DMS53 treated with DMSO at 0.1 percent for 48 hours (cell line): ENCODE results near the gene ABCA3.
"Not testable (repeated sequence)": the region's sequence is repeated elsewhere in the genome, so short reads cannot be mapped to it uniquely, and the experiment has no call there.

ENCODE experiments used
- DNase-seq: peaks from one replicate; lab custom pipeline; 2025; ENCODE audit not compliant: unreplicated experiment; lab: John Stamatoyannopoulos, UW

Gene ABCA3

DNA sequence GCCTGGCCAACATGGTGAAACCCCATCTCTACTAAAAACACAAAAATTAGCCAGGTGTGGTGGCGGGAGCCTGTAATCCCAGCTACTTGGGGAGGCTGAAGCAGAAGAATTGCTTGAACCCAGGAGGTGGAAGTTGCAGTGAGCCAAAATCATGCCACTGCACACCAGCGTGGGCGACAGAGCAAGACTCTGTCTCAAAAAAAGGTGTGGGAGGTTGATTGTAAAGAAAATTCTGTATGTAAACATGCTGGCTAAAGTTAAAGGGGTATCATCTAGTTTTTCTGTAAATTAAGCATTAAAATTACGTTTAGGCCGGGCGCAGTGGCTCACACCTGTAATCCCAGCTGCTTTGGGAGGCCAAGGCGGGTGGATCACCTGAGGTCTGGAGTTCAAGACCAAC lies 82.0 kb downstream of the ABCA3 start:
- not testable (repeated sequence) for DNase-seq

DNA sequence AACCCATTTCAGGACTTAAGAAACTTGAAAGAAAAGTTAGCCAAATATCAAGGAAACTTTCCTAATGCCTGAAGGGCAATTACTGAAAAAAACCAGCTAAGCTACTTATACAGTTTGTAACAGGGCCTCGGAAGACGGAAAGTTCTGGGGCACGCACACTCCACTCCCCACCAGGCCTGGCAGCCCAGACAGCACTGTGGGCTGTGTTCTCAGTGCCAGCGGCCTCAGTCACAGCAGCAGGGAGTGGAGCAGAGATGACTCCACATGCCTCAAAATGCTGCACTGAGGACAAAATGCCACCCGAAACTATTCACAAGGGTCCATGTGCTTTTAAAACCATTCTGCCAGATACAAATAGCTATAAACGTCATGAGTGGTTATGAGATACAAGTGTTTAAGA lies 82.8 kb downstream of the ABCA3 start:
- DNase-seq, result no peak

DNA sequence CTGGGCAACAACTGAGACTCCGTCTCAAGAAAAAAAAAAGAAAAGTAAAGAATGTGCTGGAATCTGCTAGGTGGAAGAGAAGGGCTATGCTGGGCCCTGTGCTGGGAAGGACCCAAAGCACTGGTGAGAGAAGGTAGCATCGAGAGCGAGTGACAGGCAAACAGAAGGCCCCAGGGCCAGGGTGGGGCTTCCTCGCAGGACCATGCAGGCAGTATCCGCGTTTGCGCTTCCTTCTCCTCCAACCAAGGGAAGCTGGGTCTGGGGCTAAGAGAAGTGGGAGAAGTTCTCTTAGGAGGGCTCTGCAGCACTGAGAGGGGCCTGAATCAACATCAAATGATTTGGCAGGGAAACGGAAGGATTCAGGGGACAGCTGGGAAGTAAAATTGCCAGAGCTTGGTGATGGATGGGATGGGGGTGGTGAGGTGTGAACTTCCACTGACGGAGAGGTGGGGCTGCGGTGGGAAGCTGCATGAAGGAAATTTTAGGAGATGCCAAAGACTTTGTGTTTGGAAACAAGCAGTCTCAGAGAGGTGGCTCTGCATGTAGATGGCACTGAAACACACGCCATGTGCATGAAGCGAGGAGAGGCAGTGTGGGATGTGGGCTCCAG lies 83.9 kb downstream of the ABCA3 start:
- no peak for DNase-seq

DNA sequence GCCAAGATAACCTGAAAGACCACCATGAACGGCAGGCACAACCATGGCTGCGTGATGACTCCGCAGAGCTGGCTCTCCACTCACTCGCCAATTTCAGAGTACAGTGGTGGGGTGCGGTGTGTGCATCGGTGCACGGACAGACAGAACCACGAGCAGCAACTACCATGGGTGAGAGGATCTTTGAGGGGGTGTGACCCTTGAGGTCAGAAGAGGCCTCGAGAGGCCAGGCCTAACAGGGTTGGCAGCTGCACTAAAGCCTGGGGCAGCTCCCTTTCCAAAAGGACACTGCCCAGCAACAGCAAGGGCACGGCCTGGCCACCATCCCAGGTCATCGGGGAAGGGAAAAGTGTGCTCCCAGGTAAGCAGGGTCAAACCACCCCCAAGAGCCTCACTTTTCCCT lies 87.2 kb downstream of the ABCA3 start:
- no peak for DNase-seq

DNA sequence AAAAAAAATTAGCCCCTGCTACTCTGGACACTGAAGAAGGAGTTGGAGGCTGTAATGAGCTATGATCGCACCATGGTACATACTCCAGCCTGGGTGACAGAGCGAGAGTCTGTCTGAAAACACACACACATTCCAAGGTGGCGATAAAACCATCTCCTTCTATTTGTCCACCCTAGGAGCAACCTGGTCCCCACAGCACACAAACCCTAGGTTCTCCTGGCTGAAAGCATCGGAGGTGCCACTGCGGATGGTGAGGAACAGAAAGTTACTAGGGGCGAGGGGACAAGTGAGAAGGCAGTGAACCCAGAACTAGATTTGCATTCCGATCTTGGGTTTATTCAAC lies 87.8 kb downstream of the ABCA3 start:
- DNase-seq, result no peak

DNA sequence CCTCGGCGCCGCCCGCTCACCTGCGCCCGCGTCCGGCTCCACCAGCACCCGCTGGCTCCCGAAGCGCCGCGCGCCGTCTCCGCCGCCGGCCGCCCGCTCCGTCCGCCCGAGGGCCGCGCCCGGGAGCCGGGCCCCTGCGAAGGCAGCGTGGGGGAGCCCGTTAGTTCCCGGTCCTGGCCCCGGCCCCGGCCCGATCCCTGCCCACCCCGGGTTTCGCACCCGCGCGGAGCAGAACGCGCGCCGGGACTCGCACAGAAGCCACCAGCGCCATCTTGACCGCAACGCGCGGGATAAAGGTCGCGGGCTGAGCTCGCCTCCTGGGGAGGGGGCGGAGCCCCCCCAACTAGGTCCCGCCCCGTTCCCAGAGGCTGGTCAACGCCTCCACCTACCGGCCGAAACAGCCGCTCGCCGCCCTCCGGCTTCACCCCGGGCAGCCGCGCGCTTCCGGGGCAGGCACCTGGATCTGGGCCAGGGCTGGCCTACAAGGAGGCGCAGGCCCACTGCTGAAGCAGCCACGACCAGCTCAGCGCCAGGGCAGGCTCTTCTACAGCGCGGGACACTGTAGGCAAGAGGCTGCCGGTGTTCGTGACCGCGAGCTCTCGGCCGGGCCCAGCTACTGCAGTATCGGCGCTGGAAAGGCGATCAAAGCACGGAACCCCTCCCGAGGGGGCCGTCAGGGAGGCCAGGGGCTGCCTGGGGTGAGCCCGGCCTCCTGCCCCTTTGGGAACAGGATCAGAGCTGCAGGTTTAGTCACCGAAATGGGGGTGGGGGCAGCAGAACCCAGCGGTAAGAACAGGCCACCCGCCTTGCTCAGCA lies 89.0 kb downstream of the ABCA3 start, which contains the start of gene ECI1:
TSS of gene ECI1 (minus strand) at position 292 of the 816 bp plus-strand sequence. CDS start at position 271, 21 bp downstream.
- peak; percentile 80 for DNase-seq

DNA sequence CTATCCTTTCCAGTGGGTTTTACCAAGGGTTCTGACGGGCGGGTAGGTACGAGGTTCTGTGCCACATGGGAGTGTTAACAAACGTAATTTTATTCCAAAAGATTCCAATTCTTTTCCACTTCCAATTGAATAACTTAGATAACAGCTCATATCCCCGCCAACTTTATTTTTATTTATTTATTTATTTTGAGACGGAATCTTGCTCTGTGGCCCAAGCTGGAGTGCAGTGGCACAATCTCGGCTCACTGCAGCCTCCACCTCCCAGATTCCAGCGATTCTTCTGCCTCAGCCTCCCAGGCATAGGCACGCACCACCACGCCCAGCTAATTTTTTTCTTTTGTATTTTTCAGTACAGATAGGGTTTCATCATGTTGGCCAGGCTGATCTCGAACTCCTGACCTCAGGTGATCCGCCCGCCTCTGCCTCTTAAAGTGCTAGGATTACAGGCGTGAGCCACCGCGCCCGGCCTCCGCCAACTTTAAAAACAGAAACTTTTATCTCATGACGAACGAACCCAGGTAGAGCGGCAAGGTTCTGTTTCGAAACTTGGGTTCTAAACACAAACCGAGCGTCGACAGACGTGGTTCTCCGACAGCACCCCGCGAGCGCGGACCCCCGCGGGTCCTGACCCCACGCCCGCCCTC lies 89.8 kb downstream of the ABCA3 start:
- no peak for DNase-seq

DNA sequence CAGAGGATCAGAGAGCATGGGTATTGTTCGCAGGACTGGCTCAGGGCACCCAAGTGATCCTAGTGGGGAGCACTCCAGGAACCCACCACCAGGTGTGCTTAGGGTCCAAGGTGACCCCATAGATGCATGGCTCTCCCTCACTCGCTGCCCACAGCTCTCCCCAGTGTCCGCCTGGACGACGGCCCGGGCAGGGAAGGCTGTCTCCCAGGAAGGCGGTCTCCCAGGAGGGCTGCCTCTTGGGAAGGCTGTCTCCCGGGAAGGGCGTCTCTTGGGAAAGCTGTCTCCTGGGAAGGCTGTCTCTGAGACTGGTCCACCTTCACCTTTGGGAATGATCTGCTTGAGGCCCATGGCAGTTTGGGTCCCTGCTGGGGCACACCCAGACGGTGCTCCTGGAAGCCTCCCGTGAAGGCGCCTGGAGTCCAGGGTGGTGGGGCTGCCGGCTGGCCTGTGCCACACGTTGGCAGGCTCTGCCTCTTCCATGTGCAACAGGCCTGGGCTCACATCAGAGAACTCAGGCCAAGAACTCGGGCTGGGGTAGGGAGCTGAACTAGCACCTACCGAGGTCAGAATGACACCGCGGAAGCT lies 94.1 kb downstream of the ABCA3 start:
- no peak for DNase-seq

DNA sequence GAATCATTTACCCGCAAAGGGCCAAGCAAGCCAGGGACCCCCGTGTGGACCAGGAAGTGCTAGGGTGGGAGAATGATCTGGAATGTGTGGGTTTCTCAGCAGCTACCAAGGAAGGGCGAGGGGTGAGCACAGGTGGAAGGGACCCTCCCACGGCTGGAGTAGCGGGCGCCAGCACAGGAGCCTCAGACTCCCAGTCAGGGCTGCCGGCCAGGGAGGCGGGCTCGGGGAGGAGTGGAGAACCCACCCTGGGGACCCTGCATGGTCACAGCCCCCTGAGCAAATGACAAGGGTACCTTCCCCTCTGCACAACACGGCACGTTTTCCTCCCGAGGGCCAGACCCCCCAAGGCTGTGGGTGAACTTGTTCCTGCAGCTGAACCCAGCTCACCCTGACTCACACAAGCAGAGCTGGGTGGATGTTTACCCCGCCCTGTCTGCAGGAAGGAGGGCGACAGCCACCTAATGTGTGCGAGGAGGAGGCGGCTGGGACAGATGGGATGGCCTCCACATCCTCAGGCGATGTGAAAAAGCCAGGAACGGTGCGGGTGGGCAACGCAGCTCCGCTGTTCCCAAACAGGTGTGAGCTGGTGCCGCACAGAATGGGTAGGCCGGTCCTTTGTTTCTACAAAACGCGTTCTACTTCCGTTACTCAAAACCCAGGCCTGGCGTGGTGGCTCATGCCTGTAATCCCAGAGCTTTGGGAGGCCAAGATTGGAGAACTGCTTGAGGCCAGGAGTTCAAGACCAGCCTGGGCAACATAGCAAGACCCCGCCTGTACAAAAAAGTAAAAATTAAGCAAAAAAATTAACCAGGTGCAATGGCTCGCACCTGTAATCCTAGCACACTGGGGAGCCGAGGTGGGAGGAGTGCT lies 95.4 kb downstream of the ABCA3 start:
- no peak for DNase-seq

DNA sequence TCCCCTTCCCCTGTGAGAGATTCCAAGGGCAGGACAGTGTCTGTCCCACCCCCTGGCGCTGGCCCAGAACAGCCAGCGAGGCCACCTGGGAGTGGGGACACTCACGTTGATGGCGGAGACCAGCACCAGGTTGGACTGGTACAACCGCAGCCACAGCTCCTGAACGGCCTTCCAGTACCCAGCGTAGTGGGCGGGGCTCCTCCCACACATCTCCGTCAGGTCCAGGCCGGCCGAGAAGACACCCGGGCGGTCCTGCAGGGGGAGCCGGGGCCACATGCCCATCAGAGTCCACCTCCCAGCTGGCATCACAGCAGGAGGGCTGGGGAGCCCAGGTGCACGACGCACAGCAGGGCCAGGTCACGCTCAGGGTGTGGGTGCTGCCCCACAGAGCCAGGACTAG lies 96.2 kb downstream of the ABCA3 start:
- DNase-seq, result no peak

DNA sequence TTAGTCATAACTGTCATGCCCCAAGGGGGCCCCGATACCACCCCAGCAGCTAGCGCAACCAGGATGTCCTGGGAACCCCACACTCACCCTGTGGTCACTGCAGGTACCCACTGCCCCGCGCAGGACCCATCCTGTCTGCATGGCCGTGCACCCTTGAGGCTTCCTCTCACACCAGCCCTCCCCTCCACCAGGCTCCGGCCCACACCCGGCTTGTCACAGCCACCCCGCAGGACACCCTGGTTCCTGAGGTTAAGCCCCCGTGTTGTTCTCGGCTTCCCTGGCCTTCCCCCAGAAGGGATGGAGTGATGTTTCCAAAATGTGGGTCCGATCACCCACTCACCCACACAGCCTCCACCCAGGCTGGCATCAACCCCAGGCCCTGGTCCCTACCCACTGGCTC lies 96.7 kb downstream of the ABCA3 start:
- DNase-seq, result no peak

DNA sequence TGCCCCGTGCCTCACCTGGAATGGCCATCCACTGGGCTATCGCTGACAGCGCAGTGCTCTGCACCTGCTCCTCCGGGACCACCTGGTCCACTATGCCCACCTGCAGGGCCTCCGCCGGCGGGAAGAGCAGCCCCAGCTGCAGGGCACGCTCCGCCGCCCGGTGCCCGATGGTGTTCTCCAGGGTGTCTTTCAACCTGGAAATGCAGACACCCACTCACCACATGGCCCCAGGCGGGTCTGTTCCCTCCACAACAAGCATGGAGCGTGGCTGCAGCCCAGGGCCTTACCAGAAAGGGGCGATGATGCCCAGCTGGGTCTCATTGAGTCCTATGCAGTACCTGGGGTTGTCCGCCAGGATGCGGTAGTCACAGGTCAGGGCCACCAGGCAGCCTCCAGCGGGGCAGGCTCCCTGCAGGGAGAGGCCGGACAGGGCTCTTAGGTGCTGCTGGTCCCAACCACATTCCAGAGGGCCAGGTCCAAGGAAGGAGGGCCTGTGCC lies 97.4 kb downstream of the ABCA3 start:
- no peak for DNase-seq

DNA sequence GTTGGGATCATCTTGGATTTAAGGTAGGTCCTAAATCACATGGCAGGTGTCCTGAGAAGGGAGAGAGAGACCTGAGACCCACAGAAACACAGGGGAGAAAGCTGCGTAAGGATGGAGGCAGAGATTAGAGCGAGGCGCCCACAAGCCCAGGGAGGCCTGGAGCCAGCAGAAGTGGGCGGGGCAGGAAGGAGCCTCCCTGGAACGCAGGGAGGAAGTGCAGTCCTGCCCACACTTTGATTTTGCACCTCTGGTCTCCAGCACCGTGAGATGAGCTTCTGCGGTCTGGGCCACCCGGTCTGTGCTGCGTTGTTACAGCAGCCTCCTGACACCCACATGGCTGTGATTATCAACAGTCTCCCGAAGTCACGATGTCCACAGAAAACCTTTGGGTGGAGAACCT lies 97.9 kb downstream of the ABCA3 start:
- DNase-seq, result no peak

DNA sequence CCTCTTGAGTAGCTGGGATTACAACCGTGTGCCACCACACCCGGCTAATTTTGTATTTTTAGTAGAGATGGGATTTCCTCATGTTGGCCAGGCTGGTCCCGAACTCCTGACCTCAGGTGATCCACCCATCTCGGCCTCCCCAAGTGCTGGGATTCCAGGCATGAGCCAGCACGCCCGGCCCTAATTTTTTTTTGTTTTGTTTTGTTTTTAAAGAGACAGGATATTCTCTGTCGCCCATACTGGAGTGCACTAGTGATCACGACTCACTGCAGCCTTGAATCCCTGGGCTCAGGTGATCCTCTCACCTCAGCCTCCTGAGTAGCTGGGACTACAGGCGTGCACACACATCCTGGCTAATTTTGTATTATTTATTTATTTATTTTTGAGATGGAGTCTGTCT lies 100.2 kb downstream of the ABCA3 start:
- not testable (repeated sequence) for DNase-seq

DNA sequence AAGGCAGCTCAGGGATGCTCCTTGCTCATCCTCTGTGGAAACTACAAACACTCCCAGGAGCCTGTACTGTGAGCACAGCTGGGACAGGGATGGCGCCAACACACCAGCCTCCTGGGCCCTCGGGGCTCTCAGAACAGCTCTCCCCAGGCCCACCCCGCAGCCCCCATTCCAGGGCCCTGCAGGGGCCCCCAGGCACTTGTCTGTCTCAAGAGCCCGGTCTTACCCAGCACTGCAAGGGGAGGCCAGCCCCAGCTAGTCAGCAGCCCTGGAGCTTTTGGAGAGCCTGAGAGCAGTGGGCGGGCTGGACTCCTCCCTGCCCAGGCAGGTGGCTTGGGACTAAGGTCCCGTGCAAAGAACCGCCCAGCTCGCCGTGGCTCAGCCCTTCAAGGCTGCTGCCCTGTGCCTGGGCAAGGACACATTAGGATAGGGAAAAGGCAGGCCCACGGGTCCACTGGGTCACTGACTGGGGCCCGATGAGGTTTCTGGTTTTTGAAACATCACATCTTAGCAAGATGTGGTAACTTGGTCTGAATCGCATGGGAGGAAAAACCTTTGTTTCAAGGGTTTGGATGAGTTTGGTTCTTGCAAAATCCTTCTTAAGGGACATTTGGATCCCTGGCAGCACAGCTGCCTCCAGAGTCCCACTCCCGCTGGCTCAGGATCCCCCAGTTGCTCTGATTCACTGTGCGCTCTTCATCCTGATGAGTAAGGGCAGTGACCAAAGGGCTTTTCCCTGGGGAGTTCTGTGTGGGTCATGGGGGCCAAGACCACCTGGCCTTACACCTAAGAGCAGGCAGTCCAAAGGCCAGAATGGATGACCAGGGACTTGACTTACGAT lies 101.5 kb downstream of the ABCA3 start:
- peak; percentile 19 for DNase-seq

DNA sequence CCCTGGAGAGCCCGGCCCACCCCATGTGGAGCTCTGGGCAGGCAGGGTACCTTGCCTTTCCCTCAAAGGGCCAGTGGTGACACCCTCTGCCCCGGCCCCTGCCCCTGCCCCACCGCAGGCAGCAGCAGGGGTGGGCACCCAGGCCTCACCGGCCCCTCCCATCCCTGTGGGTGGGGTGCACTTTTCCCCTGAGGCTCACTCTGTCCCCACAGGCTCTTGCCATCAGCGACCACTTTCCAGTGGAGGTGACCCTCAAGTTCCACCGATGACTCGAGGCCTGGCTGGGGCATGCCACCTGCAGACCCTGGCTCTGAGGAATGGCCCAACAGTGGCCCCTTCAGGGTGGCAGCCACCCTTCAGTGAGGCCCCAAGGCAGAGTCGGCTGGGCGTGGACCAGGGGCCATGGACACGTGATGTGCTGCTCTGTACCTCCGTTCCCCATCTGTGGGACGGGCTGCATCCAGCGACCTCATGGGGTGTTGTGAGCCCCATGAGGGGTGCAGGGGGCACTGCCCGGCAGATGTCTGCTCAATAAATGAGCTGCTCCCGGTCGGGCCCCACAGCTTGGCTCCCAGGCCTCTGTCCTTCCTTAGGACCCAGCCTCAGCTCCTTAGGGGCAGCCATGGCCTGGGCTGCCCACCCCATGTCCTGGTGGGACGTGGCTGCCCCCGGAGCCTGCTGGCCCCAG lies 102.2 kb downstream of the ABCA3 start:
- DNase-seq, result no peak

DNA sequence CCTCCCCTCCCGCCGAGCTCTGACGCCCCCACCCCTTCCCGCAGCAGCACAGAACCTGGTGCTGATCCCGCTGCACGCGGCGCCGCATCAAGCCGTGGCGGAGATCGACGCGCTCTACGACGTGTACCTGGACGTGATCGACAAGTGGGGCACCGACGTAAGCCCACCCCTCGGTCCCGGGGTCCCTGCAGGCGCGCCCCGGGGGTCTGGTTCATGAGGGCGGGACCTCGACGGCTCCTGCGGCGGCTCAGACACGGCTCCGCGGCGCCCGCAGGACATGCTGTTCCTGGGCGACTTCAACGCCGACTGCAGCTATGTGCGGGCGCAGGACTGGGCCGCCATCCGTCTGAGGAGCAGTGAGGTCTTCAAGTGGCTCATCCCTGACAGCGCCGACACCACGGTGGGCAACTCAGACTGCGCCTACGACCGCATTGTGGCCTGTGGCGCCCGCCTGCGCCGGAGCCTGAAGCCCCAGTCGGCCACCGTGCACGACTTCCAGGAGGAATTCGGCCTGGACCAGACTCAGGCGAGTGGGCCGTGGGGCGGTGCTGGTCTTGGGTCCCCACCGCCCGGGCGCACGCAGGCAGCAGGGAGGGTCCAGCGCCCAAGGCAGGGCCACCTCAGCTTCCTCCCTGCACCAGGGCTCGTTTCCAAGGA lies 102.9 kb downstream of the ABCA3 start:
- no peak for DNase-seq

DNA sequence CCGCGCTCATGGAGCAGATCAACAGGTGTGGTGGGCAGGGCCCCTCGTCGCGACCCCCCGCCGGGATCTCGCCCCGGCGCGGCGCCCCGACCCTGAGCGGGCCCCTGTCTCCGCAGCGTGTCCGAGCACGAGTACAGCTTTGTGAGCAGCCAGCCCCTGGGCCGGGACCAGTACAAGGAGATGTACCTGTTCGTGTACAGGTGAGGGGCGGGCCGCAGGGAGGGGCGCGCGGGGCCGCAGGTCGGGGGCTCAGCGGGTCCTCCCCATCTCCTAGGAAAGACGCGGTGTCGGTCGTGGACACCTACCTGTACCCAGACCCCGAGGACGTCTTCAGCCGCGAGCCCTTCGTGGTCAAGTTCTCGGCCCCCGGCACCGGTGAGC lies 103.4 kb downstream of the ABCA3 start:
- DNase-seq, result no peak
